ENCODE results near the gene GRK4.
"Not testable (repeated sequence)": the region's sequence is repeated elsewhere in the genome, so short reads cannot be mapped to it uniquely, and the experiment has no call there.

Gene GRK4

DNA sequence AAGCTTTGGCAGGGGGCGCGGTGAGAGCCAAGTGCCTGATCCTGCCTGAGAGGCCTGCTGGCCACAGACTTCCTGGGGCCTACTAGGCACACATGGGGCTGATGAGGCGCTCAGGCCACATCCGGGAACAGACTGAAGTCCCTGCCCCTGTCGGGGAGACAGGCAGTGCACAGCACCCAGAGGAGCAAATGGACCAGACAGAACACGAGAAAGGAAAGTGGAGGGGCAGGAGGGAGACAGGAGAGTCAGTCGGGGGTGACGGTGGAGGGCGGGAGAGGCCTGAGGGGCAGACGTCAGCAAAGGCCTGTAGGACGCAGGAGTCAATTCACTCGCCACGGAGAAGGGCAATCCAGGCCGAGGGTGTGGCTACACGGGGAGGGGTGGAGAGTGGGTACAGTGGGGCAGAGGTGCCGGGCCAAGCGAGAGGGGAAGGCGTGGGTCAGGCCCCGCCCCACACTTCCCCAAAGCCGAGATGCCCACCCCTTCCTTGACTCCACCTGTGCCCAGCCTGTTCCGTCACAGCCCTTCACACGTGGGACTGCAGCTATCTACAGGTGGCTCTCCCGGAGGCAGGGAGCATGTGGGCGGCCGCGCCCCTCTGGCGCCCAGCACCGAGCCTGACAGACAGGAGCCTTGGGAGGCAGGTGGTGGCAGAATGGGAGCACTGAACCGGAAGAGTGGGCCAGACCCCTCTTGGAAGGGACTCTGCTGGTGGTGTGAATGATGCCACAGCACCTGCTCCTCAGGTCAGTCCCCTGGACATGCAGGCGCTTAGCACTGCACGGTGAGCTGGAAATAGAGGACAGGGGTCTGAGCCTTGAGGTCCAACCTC is 20.6 kb upstream of the GRK4 start:
- DNase-seq = no peak

GRCh38 chr4:2943364-2944090 is 19.8 kb upstream of the GRK4 start:
- no peak for DNase-seq

GRCh38 chr4:2944091-2944482 is 19.3 kb upstream of the GRK4 start:
- no peak for DNase-seq

- no peak for DNase-seq
Measured at GRCh38 chr4:2944586-2945526, 18.5 kb upstream of the GRK4 start.

DNA sequence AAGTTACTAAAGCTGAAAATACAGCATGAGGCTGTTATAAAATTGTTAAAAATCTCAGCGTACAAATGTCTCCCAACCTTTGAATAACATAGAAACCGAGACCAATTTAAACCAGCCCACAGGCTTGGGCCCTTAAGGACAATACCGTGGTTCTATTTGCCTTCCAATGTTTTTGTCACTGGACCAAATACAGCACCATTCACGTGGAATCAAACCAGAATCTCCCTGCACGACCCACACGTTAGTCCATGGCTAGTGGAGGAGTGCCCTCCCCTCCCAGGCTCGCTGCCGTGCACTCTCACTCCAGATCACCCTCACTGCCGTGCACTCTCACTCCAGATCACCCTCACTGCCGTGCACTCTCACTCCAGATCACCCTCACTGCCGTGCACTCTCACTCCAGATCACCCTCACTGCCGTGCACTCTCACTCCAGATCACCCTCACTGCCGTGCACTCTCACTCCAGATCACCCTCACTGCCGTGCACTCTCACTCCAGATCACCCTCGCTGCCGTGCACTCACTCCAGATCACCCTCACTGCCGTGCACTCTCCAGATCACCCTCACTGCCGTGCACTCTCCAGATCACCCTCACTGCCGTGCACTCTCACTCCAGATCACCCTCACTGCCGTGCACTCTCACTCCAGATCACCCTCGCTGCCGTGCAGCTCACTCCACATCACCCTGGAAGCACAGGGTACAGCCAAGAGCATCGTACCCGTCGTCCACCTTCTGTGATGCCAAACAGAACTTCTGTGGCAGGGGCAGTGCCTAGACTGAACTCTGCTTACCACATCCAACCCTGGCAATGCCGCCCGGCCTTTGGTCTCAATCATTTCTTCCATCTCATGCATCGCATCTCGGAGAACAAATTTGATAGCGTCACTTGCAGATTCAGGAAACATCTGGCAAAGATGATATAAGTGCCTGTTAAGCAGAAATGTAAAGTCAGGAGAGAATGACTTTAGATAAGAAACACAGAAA is 17.5 kb upstream of the GRK4 start:
- not testable (repeated sequence) for DNase-seq

DNA sequence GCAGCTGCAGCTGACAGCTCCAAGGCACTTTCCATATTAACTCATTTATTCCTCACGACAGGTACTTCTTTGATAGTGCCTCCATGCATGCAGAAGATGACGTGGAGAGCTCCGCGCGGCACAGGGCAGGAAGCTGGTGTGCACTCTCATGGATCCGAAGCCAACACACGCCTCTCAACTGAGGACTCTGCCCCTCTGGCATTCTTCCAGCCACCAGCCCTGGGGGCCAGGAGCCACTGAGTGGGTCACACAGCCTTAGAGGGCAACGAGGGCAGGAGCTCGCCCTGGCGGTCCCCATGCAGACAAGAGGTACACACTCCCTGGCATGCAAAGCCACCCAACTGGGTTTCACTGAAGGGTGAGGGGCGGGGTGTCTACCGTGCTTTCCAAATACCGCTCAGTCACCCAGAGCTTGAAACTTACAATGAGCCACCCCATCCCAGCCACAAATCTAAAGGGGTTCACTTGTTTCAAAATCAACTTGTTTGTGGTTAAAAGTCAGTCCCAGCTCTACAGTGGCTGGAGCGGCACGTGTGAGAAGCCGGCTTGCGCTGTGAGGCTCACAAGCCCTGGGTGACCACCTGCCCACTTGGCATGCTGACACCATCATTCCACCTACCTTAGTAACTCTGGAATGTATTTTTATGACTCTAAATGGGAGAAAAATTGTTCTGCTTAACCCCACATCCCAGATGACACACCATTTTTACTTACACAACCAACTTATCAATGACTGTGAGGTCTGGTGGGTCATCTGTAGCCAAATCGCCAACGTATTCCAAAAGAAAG is 16.4 kb upstream of the GRK4 start:
- no peak for DNase-seq

DNA sequence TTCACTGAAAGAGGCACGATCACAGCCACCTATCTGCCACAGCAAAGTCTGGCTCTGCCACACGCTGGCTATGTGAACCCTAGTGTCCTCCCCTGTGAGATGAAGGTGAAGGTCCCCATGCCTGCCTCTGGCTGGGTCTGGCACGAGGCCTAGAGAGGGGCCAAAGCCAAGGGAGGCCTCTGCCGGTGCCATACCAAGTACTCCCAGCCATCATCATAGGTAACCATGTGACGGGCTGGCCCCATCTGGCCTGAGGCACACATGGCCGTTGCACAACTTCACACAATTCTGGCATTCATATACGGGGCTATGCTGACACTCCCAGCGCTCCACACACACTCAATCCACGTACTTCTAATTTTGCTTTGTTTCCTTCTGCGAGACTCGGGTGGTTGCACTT is 15.4 kb upstream of the GRK4 start:
- no peak for DNase-seq

DNA sequence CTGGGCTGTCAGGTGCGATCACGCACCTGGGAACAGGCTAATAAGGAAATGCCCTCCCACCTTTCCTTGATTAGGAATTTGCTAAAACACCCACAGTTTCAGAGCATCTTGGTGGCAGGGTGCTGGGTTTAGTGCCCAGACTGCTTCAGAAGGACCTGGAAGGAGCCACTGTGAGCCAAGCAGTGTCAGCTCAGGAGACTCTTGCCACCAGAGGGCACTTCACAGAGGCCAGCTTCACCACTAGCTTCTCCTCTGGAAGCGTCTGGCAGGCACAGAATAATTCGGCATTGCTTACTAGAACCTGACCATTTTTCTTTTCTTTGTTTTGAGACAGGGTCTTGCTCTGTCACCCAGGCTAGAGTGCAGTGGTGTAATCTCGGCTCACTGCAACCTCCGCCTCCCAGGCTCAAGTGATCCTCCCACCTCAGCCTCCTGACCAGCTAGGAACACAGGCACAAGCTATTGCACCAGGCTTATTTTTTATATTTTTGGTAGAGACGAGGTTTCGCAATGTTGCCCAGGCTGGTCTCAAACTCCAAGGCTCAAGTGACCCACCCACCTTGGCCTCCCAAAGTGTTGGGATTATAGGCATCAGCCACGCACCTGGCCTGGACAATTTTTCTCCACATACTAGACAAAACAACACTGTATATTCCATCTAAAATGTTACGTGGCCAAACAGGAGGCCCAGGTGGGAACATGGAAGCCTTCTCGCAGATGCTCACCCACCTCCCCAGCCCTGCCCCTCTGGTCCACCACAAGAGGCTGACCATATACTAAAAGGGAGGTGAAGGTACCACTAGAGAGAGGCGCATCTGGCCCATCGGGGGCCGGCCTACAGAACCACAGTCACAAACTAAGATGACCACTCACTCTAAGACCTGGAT is 14.2 kb upstream of the GRK4 start:
- peak; percentile 64 for DNase-seq

- no peak for DNase-seq
Measured at GRCh38 chr4:2949782-2950125, 13.6 kb upstream of the GRK4 start.

- no peak for DNase-seq
Measured at GRCh38 chr4:2950221-2950989, 13.0 kb upstream of the GRK4 start.

GRCh38 chr4:2953496-2953895 is 9.9 kb upstream of the GRK4 start:
- no peak for DNase-seq

DNA sequence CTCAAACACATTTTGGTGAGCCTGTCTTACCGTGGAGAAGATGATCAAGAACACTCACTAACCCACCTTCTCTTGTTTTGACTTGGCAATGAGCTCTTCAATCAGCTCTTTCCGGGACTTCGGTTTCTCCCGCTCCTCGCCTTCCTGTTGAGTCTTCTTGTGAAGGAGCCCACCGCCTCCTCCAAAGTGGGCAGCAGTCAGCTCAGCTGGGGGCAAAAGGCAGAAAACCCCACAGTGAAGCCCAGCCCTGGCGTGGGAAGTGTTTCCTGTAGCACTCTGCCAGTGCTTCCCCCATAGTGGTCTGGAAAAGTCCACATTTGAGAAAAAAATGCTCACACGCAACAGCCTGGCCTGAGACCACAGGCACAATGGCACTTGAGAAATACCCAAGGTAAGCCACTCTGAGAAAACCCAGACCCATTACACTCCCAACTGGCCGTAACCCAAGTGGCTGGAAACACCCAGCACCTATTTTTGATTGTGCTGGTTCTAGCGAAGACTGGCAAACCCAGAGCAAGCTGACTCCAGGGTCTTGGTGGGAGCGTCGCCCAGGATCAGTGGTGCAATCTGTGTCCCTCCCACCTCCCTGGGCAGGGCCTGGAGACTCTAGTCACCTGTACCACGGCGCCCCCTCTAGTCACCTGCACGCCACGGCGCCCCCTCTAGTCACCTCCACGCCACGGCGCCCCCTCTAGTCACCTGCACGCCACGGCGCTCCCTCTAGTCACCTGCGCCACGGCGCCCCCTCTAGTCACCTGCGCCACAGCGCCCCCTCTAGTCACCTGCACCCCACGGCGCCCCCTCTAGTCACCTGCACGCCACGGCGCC is 8.8 kb upstream of the GRK4 start:
- DNase-seq = peak; percentile 25

- DNase-seq = not testable (repeated sequence)
Measured at GRCh38 chr4:2955186-2956044, 8.0 kb upstream of the GRK4 start.

DNA sequence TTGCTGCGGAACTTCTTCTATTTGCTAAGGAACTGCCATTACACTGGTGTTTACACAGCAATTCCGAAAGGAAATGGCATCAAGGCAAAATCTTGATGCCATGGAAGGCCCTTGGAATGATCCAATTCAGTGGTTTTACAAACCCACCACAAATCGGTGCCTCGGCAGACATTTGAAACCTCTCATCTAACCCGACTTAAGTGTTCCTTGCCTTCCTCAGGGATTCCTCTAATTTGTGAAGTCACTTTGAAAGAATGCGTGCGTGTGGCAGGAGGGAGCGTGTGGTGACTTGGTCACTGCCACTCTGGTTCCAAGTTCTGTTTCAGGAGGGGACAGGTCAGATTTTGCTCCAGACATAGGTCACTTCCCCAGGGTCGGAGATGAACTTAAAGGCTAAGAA is 4.9 kb upstream of the GRK4 start:
- no peak for DNase-seq

GRCh38 chr4:2960450-2960849 is 2.9 kb upstream of the GRK4 start:
- DNase-seq = not testable (repeated sequence)

GRCh38 chr4:2961421-2961810 is 2.0 kb upstream of the GRK4 start:
- peak; percentile 76 for DNase-seq

DNA sequence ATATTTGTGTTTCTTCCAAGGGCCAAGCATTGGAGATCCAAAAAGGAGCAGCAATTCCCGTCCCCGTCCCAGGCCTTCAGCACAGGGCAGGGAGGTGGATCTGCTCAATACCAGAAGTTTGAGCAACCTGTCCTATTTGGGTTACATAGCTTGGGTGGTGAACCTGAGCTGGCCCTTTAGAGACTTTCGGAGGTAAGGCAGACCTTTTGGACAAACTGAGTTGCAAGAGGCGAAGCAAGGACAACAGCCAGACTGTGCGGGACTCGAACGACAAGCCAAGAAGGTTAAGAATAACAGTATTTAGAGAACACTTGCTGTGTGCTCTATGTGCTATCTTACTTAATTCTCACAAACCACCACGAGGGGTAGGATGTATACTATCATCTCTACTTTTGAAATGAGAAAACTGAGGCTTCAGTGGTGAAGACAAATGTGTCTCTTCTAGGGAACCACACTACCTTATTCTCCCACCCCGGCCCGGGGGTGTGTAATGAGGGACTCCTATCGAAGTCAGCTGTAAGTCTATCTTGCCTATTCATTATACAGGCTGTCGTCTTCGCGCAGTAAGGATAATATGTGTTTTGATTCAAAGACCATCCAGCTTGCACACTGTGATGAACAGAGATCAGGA is 1.4 kb upstream of the GRK4 start:
- DNase-seq = peak; percentile 73
